ENCODE data around the gene RALY.

Gene RALY

DNA sequence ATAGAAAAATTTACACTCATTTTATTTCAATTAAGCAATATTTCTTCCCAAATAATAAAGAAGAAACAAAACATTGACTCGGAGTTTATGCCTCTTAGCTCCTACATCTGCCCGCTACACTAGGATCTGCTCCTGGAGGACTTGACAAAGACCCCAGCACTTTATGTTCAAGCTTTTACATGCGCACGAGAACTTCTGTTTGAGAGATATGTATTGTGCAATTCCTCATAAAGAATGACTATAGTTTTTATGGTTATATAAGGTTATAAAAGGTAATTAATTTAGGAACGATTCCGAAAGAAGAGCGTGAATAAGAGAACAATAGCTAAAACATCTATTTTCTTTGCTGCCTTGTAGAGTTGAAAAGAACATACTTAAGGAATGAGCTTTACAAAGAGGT lies 12.4 kb upstream of the RALY start:
- no peak overlapping the region for H3K9ac ChIP-seq
- H3K4me1 ChIP-seq (ENCODE audit: low read depth, poor library complexity, severe bottlenecking): no peaks in the 10 kb centered on the region
- TF ChIP-seq, protein P1, sequence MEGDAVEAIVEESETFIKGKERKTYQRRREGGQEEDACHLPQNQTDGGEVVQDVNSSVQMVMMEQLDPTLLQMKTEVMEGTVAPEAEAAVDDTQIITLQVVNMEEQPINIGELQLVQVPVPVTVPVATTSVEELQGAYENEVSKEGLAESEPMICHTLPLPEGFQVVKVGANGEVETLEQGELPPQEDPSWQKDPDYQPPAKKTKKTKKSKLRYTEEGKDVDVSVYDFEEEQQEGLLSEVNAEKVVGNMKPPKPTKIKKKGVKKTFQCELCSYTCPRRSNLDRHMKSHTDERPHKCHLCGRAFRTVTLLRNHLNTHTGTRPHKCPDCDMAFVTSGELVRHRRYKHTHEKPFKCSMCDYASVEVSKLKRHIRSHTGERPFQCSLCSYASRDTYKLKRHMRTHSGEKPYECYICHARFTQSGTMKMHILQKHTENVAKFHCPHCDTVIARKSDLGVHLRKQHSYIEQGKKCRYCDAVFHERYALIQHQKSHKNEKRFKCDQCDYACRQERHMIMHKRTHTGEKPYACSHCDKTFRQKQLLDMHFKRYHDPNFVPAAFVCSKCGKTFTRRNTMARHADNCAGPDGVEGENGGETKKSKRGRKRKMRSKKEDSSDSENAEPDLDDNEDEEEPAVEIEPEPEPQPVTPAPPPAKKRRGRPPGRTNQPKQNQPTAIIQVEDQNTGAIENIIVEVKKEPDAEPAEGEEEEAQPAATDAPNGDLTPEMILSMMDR (conservative IDR thresholded peaks at IDR 0.05; ENCODE audit: low read depth, low read length): no peak
- H3K4me3 ChIP-seq (IDR thresholded peaks at IDR 0.05; ENCODE audit: insufficient read depth, low read depth, low read length): no peak overlapping the region
- no peaks in the 10 kb centered on the region for H3K27me3 ChIP-seq (ENCODE audit: insufficient read depth, low read depth)
- H2AFZ ChIP-seq (ENCODE audit: low read depth): no peak overlapping the region
- H3K4me2 ChIP-seq: no peak overlapping the region
- no peaks in the 10 kb centered on the region for H3K79me2 ChIP-seq (ENCODE audit: insufficient read depth, low read depth)
- no peaks in the 10 kb centered on the region for H3K36me3 ChIP-seq (ENCODE audit: insufficient read depth)
- no peaks in the 10 kb centered on the region for H4K20me1 ChIP-seq (ENCODE audit: insufficient read depth)
- H3K27ac ChIP-seq: no peak overlapping the region

DNA sequence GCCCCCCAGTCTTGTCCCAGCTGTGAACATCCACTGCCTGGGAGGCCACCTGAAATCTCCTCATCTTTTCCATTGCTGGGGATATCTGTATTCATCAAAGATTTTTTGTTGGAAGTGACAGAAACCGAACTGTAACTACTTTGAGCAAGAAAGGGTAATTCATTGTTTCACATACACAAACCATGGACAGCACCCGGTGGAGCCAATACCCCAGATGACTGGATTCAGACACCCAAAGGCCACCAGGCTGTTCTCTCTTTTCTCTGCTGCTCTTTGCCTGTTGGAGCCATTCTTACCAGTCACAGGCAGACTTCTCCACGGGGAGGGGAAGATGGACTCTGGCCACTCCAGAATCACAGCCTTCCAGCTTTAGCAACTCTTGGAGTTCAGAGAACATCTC lies 11.7 kb upstream of the RALY start:
- Histone ChIP-seq H3K9ac (no peak overlapping the region), H3K36me3 (ENCODE audit: insufficient read depth) (no peaks in the 10 kb centered on the region), H4K20me1 (ENCODE audit: insufficient read depth) (no peaks in the 10 kb centered on the region), H3K27ac (no peak overlapping the region), H3K4me1 (ENCODE audit: low read depth, poor library complexity, severe bottlenecking) (no peaks in the 10 kb centered on the region), H3K79me2 (ENCODE audit: insufficient read depth, low read depth) (no peaks in the 10 kb centered on the region), H3K4me2 (no peak overlapping the region), H2AFZ (ENCODE audit: low read depth) (no peak overlapping the region), H3K4me3 (IDR thresholded peaks at IDR 0.05; ENCODE audit: insufficient read depth, low read depth, low read length) (no peak overlapping the region), H3K27me3 (ENCODE audit: insufficient read depth, low read depth) (no peaks in the 10 kb centered on the region)
- TF ChIP-seq, protein P1 (conservative IDR thresholded peaks at IDR 0.05; ENCODE audit: low read depth, low read length): no peak

DNA sequence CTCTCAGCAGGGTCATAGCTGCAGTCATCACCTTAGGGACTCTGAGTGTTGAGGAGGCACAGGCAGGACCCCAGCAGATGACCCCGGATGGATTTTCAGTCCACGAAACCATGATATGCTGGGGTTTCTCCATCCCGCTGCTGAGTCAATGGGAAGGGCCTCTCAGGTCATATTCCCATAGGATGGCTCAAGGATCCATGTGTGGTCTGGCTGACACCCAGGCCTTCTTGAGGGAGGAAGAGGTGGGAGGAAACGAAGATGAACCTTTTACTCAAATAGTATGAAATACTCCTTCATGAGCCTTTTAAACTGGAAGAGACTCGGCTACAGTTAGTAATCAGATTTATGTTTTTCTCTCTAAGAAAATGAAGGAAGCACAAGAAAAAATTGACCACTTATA lies 10.3 kb upstream of the RALY start:
- Histone ChIP-seq H3K4me1 (ENCODE audit: low read depth, poor library complexity, severe bottlenecking) (no peaks in the 10 kb centered on the region), H3K4me2 (no peak overlapping the region), H3K79me2 (ENCODE audit: insufficient read depth, low read depth) (no peaks in the 10 kb centered on the region), H3K27ac (no peak overlapping the region), H3K27me3 (ENCODE audit: insufficient read depth, low read depth) (no peaks in the 10 kb centered on the region), H3K9ac (no peak overlapping the region), H3K36me3 (ENCODE audit: insufficient read depth) (no peaks in the 10 kb centered on the region), H4K20me1 (ENCODE audit: insufficient read depth) (no peaks in the 10 kb centered on the region), H3K4me3 (IDR thresholded peaks at IDR 0.05; ENCODE audit: insufficient read depth, low read depth, low read length) (no peak overlapping the region), H2AFZ (ENCODE audit: low read depth) (no peak overlapping the region)
- TF ChIP-seq, protein P1 (conservative IDR thresholded peaks at IDR 0.05; ENCODE audit: low read depth, low read length): no peak

DNA sequence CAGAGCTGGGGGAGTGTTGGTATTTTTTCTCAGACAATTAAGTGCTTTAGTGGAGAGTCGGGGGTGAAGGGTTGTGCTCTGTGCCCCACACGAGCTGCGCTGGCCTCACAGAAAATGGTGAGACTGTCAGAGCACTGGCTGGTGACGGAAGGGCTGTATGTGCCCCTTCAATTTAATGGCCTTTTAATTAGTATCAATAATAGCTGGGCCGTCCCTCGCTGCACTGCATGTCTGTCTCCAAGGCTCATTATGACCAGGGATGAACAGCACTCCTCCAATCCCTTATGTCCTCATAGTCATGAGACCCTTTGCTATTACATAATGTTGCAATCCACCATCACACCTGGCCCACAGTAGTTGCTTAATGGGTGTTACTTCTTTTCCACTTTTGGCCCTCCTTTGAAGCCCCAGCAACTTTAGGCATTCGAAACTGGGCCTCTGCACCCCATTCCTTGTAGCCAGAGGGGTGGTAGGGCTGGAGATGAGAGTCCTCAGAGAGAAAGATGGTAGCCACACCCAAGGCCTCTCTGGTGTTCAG lies 9.5 kb upstream of the RALY start:
- Histone ChIP-seq H3K4me2 (no peak overlapping the region), H3K27me3 (ENCODE audit: insufficient read depth, low read depth) (no peaks in the 10 kb centered on the region), H2AFZ (ENCODE audit: low read depth) (no peak overlapping the region), H3K36me3 (ENCODE audit: insufficient read depth) (no peaks in the 10 kb centered on the region), H3K4me1 (ENCODE audit: low read depth, poor library complexity, severe bottlenecking) (no peaks in the 10 kb centered on the region), H3K4me3 (IDR thresholded peaks at IDR 0.05; ENCODE audit: insufficient read depth, low read depth, low read length) (no peak overlapping the region), H3K9ac (no peak overlapping the region), H3K27ac (no peak overlapping the region), H3K79me2 (ENCODE audit: insufficient read depth, low read depth) (no peaks in the 10 kb centered on the region), H4K20me1 (ENCODE audit: insufficient read depth) (no peaks in the 10 kb centered on the region)
- TF ChIP-seq, protein P1 (conservative IDR thresholded peaks at IDR 0.05; ENCODE audit: low read depth, low read length): no peak

All from KMS-11 (cell line).